Measurements from ENCODE around the gene INSM1.

DNA sequence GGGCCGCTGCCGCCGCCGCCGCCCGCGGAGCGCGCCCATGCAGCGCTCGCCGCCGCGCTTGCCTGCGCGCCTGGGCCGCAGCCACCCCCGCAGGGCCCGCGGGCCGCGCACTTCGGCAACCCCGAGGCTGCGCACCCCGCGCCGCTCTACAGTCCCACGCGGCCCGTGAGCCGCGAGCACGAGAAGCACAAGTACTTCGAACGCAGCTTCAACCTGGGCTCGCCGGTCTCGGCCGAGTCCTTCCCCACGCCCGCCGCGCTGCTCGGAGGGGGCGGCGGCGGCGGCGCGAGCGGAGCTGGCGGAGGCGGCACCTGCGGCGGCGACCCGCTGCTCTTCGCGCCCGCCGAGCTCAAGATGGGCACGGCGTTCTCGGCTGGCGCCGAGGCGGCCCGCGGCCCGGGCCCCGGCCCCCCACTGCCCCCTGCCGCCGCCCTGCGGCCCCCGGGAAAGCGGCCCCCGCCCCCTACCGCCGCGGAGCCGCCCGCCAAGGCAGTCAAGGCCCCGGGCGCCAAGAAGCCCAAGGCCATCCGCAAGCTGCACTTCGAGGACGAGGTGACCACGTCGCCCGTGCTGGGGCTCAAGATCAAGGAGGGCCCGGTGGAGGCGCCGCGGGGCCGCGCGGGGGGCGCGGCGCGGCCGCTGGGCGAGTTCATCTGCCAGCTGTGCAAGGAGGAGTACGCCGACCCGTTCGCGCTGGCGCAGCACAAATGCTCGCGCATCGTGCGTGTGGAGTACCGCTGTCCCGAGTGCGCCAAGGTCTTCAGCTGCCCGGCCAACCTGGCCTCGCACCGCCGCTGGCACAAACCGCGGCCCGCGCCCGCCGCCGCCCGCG lies 730 bp downstream of the INSM1 start:
- TF ChIP-seq, protein P1, sequence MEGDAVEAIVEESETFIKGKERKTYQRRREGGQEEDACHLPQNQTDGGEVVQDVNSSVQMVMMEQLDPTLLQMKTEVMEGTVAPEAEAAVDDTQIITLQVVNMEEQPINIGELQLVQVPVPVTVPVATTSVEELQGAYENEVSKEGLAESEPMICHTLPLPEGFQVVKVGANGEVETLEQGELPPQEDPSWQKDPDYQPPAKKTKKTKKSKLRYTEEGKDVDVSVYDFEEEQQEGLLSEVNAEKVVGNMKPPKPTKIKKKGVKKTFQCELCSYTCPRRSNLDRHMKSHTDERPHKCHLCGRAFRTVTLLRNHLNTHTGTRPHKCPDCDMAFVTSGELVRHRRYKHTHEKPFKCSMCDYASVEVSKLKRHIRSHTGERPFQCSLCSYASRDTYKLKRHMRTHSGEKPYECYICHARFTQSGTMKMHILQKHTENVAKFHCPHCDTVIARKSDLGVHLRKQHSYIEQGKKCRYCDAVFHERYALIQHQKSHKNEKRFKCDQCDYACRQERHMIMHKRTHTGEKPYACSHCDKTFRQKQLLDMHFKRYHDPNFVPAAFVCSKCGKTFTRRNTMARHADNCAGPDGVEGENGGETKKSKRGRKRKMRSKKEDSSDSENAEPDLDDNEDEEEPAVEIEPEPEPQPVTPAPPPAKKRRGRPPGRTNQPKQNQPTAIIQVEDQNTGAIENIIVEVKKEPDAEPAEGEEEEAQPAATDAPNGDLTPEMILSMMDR (IDR thresholded peaks at IDR 0.05 in 4 of 5, conservative IDR thresholded peaks at IDR 0.05 in 1 of 5) = no peak
- no peak for TF ChIP-seq POLR2A (IDR thresholded peaks at IDR 0.05)

Measured in gastrocnemius medialis (tissue), 4 donors.